Activated CD4-positive, alpha-beta T cell treated with anti-CD3 and anti-CD28 coated beads, Interleukin-2, amount 10 ng/mL, durations not matched to agents 24 days and 14 days (primary cell): ENCODE data around the gene ZFHX2. TPM values are rescaled to one million over a fixed set of nuclear protein-coding genes. Genes with fewer than 3 reads are reported as not detected.

Experiments
- DNase-seq: peaks from one replicate; pipeline ENCODE4 v3.0.0; 2022
- H3K27ac Mint-ChIP-seq: one replicate; pipeline ENCODE4 v1.8.0; 2022; ENCODE audit warnings: mild to moderate bottlenecking, mixed read lengths
- H3K27me3 Mint-ChIP-seq: one replicate; pipeline ENCODE4 v1.8.0; 2022; ENCODE audit warnings: mixed read lengths
- H3K36me3 Mint-ChIP-seq: one replicate; pipeline ENCODE4 v1.8.0; 2022; ENCODE audit warnings: low read depth, mild to moderate bottlenecking, mixed read lengths
- H3K4me1 Mint-ChIP-seq: one replicate; pipeline ENCODE4 v1.8.0; 2021; ENCODE audit warnings: mixed read lengths
- H3K4me3 Mint-ChIP-seq: one replicate; pipeline ENCODE4 v1.8.0; 2022; ENCODE audit warnings: mild to moderate bottlenecking, moderate library complexity, mixed read lengths
- H3K9me3 Mint-ChIP-seq: one replicate; pipeline ENCODE4 v1.8.0; 2021; ENCODE audit warnings: mixed read lengths
- intact Hi-C: fragments of 100-400 bp; cut with micrococcal nuclease; formaldehyde crosslinking; loops from one replicate; pipeline ENCODE4 v1.15.1; 2023
- total RNA-seq: library from RNA; stranded (reverse); gene quantifications from 2 replicates; pipeline ENCODE4 v1.2.3, GENCODE V29; 2022

ZFHX2 gene
- total RNA-seq, 1 donor from 2014 or later = 2.8 TPM

GRCh38 chr14:23579739-23580138, 28.2 kb upstream of the ZFHX2 start:
- Mint-ChIP-seq H3K36me3 (peaks cover 3% of the 10 kb centered on the region), H3K9me3 (no peaks in the 10 kb centered on the region), H3K27ac (no peak overlapping the region), H3K27me3 (peaks cover 56% of the 10 kb centered on the region), H3K4me3 (no peak overlapping the region), H3K4me1 (peaks cover 10% of the 10 kb centered on the region)
- DNase-seq = no peak
- intact Hi-C loops = no loop called here

- intact Hi-C loops = no loop called here
- H3K4me1 Mint-ChIP-seq = peaks cover 10% of the 10 kb centered on the region
- no peak for DNase-seq
- peaks cover 3% of the 10 kb centered on the region for H3K36me3 Mint-ChIP-seq
- no peak overlapping the region for H3K4me3 Mint-ChIP-seq
- H3K9me3 Mint-ChIP-seq = no peaks in the 10 kb centered on the region
- H3K27me3 Mint-ChIP-seq = peaks cover 56% of the 10 kb centered on the region
- H3K27ac Mint-ChIP-seq = no peak overlapping the region
Observed at GRCh38 chr14:23579311-23579630, 27.7 kb upstream of the ZFHX2 start.

- no peak within 1 kb of the TSS for H3K27ac Mint-ChIP-seq
- H3K27me3 Mint-ChIP-seq = peaks cover 55% of the 10 kb centered on the region
- intact Hi-C loops = no loop called here
- no peaks in the 10 kb centered on the region for H3K9me3 Mint-ChIP-seq
- no peak for DNase-seq
- peaks cover 10% of the 10 kb centered on the region for H3K4me1 Mint-ChIP-seq
- peaks cover 3% of the 10 kb centered on the region for H3K36me3 Mint-ChIP-seq
- H3K4me3 Mint-ChIP-seq = no peak within 1 kb of the TSS
Observed at GRCh38 chr14:23578560-23579310, 27.2 kb upstream of the ZFHX2 start, which contains the start of gene JPH4. Gene JPH4 (minus strand): TSS chr14:23578790. CDS start chr14:23577453, 1,337 bp downstream.

- no peak for DNase-seq
- Mint-ChIP-seq H3K4me3 (no peak overlapping the region), H3K36me3 (peaks cover 3% of the 10 kb centered on the region), H3K27me3 (peaks cover 54% of the 10 kb centered on the region), H3K27ac (no peak overlapping the region), H3K4me1 (peaks cover 14% of the 10 kb centered on the region), H3K9me3 (no peaks in the 10 kb centered on the region)
- intact Hi-C loops = no loop called here
Observed at GRCh38 chr14:23577710-23578392, 26.3 kb upstream of the ZFHX2 start.

- H3K27me3 Mint-ChIP-seq = peaks cover 52% of the 10 kb centered on the region
- H3K9me3 Mint-ChIP-seq = no peaks in the 10 kb centered on the region
- H3K27ac Mint-ChIP-seq = no peak overlapping the region
Observed at GRCh38 chr14:23577004-23577681, 25.6 kb upstream of the ZFHX2 start.

GRCh38 chr14:23573384-23574015, 21.9 kb upstream of the ZFHX2 start:
- Mint-ChIP-seq H3K27me3 (peaks cover 35% of the 10 kb centered on the region), H3K4me1 (peaks cover 25% of the 10 kb centered on the region), H3K9me3 (no peaks in the 10 kb centered on the region), H3K36me3 (peaks cover 3% of the 10 kb centered on the region), H3K4me3 (no peak overlapping the region), H3K27ac (no peak overlapping the region)
- intact Hi-C loops = no loop called here
- DNase-seq = no peak

More at GRCh38 chr14:23577004-23577681, 25.6 kb upstream of the ZFHX2 start:
- intact Hi-C loops = no loop called here
- Mint-ChIP-seq H3K36me3 (peaks cover 3% of the 10 kb centered on the region), H3K4me1 (peaks cover 19% of the 10 kb centered on the region), H3K4me3 (peak overlapping the region; percentile 57)
- peak; percentile 57 for DNase-seq

GRCh38 chr14:23572836-23573235, 21.3 kb upstream of the ZFHX2 start:
- H3K4me3 Mint-ChIP-seq = no peak overlapping the region
- peaks cover 3% of the 10 kb centered on the region for H3K36me3 Mint-ChIP-seq
- no peak overlapping the region for H3K27ac Mint-ChIP-seq
- peaks cover 29% of the 10 kb centered on the region for H3K27me3 Mint-ChIP-seq
- H3K9me3 Mint-ChIP-seq = no peaks in the 10 kb centered on the region
- intact Hi-C loops = no loop called here
- DNase-seq = no peak
- H3K4me1 Mint-ChIP-seq = peaks cover 31% of the 10 kb centered on the region

- no peak overlapping the region for H3K4me3 Mint-ChIP-seq
- intact Hi-C loops = no loop called here
- peaks cover 4% of the 10 kb centered on the region for H3K36me3 Mint-ChIP-seq
- no peak for DNase-seq
- peaks cover 35% of the 10 kb centered on the region for H3K4me1 Mint-ChIP-seq
- no peak overlapping the region for H3K27ac Mint-ChIP-seq
- H3K27me3 Mint-ChIP-seq = peaks cover 26% of the 10 kb centered on the region
- no peaks in the 10 kb centered on the region for H3K9me3 Mint-ChIP-seq
Observed at GRCh38 chr14:23572524-23572828, 20.9 kb upstream of the ZFHX2 start.

DNA sequence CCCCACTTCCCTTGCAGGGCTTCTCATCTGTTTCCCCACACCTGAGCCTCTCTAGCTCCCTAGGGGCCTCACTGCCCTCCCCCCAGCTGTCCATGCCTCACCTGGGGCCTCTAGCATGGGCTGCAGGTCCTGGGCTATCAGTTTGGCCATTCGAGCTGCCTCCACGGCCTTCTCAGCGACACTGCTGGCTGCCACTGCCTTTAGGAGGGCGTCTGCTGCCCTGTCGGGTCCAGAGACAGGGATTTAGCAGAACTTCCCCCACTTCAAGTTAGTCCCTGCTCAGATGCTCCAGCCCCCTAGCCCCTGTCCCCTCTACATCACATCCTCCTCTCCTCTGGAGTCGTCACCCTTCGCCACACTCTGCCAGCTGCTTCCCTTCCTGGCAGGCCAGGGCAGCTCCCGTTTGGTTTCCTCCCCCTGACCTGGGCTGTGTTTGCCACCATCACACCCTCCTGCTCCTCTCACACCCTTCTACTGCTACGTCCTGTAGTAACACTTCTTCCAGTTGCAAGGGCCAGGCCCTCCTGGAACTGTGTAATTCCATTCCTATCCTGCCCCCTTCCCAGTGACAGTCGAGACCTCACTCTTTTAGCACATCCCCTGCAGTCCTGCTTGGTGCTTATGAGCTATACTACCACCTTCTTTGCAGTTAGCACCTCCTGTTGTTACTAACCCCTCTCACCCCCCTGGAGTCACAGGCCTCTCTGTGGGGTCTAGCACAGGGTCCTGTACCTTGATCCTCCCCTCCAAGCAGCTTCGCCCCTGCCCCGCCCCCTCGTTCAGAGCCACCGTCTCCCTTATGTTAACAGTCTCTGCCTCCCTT, 20.3 kb upstream of the ZFHX2 start:
- Mint-ChIP-seq H3K4me1 (peaks cover 35% of the 10 kb centered on the region), H3K27ac (peak overlapping the region; percentile 2), H3K4me3 (no peak overlapping the region), H3K9me3 (no peaks in the 10 kb centered on the region), H3K36me3 (peaks cover 7% of the 10 kb centered on the region), H3K27me3 (peaks cover 23% of the 10 kb centered on the region)
- peak; percentile 56 for DNase-seq
- intact Hi-C loops = no loop called here

DNA sequence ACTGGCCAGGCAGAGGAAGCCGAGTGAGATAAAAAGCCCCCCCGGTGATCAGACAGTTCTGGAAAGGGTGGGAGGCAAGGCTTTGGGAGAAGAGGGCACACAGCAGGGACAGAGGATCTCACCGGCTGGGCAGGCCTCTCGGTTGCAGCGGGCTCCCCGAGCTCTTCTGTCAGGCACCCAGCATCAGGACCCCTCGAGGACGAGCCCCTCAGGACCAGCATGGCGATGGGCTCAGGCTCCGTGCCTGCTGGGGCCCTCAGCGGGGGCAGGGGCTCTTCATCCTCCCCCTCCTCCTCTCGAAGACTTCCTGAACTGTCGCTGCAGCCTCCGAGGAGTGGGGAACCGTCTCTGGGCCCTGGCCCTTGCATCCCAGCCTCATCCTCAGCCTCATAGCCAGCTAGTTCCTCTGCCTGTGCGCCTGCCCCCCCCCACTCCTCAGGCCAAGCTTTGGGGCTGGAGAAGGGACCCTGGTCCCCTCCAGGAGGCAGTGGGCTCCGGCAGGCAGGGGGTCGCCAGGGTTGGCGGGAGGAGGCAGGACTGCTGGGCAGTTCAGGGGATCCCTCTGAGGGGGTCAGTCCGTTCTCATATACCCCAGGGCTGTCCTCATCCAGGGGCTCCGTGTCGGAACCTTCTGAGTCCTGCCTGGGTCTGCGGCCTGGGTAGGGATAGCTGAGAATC, 19.4 kb upstream of the ZFHX2 start:
- Mint-ChIP-seq H3K4me3 (no peak overlapping the region), H3K27me3 (peaks cover 16% of the 10 kb centered on the region), H3K27ac (no peak overlapping the region), H3K9me3 (no peaks in the 10 kb centered on the region), H3K36me3 (peaks cover 8% of the 10 kb centered on the region), H3K4me1 (peaks cover 35% of the 10 kb centered on the region)
- DNase-seq = peak; percentile 53
- intact Hi-C loops = no loop called here

- H3K4me1 Mint-ChIP-seq = peaks cover 38% of the 10 kb centered on the region
- no peaks in the 10 kb centered on the region for H3K9me3 Mint-ChIP-seq
- intact Hi-C loops = loop anchor here (10.0 kb wide), 1 partner anchor 875 kb away; the partner anchor contains the start of gene SDR39U1
- H3K36me3 Mint-ChIP-seq = peaks cover 20% of the 10 kb centered on the region
- no peak for DNase-seq
- peak overlapping the region; percentile 0 for H3K27ac Mint-ChIP-seq
- H3K27me3 Mint-ChIP-seq = peaks cover 6% of the 10 kb centered on the region
- no peak overlapping the region for H3K4me3 Mint-ChIP-seq
Observed at GRCh38 chr14:23569443-23570151, 18.0 kb upstream of the ZFHX2 start.

DNA sequence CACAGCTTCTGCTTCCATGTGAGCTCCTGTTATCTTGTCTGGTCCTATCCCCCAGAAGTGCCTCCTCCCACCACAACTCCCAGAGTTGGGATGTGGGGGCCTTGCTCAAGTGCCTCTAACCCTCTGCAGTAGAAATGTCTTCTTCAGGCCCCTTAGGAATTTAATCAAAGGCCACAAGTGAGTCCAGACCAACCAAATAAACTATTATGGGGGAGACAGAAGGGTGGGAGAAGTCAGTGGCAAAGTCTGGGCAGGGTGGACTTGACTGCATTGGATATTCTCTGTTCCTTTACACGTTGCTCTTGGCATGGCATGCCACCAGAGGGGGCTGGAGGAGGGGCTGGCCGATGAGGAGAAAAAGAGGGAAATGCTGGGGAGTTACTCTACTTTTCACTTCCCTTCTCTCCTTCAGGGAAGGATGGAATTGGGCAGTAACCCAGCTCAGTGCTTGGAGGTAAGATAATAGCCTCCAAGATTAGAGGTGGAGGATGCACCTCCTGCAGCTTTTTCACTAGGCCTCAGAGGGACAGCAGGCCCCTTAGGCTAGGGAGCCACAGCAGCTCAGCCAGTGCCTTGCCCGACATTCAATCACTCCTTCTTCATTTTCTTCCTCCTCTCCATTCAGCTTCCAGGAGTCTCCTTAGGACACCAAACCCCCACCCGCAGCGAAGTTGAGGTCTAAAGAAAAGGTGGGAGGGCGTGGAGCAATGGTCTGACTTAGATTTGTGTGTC, 17.2 kb upstream of the ZFHX2 start:
- peaks cover 27% of the 10 kb centered on the region for H3K36me3 Mint-ChIP-seq
- intact Hi-C loops = loop anchor here (10.0 kb wide), 1 partner anchor 876 kb away; the partner anchor contains the start of gene SDR39U1
- H3K27ac Mint-ChIP-seq = peak overlapping the region; percentile 98
- H3K9me3 Mint-ChIP-seq = no peaks in the 10 kb centered on the region
- peaks cover 5% of the 10 kb centered on the region for H3K27me3 Mint-ChIP-seq
- H3K4me3 Mint-ChIP-seq = peak overlapping the region; percentile 99
- DNase-seq = no peak
- H3K4me1 Mint-ChIP-seq = peaks cover 38% of the 10 kb centered on the region
